ENCODE measurements around the gene FLNB.

Gene FLNB

GRCh38 chr3:58008141-58009025 is at the start of gene FLNB:
FLNB (plus strand) TSS chr3:58008422; CDS start chr3:58008565, 143 bp downstream.
- DNase-seq: peak; percentile 54

GRCh38 chr3:57958642-57959422 is 49.4 kb upstream of the FLNB start:
- DNase-seq: no peak

GRCh38 chr3:57959423-57960173 is 48.6 kb upstream of the FLNB start:
- DNase-seq: no peak

- DNase-seq: no peak
These were observed 48.1 kb upstream of the FLNB start for GRCh38 chr3:57960174-57960505.

GRCh38 chr3:57961177-57961827 is 46.9 kb upstream of the FLNB start:
- DNase-seq: no peak

GRCh38 chr3:57961828-57962447 is 46.3 kb upstream of the FLNB start:
- no peak for DNase-seq

GRCh38 chr3:57962448-57962834 is 45.8 kb upstream of the FLNB start:
- no peak for DNase-seq

- DNase-seq: no peak
These were observed 44.3 kb upstream of the FLNB start for GRCh38 chr3:57963811-57964346.

GRCh38 chr3:57966829-57967228 is 41.4 kb upstream of the FLNB start:
- no peak for DNase-seq

- no peak for DNase-seq
These were observed 40.6 kb upstream of the FLNB start for GRCh38 chr3:57967590-57967989.

GRCh38 chr3:57968501-57968900 is 39.7 kb upstream of the FLNB start:
- DNase-seq: no peak

- DNase-seq: no peak
These were observed 36.2 kb upstream of the FLNB start for GRCh38 chr3:57971975-57972374.

GRCh38 chr3:57972531-57973111 is 35.6 kb upstream of the FLNB start:
- DNase-seq: no peak

- DNase-seq: no peak
These were observed 34.3 kb upstream of the FLNB start for GRCh38 chr3:57973715-57974477.

GRCh38 chr3:57974796-57975388 is 33.3 kb upstream of the FLNB start:
- no peak for DNase-seq

GRCh38 chr3:57977818-57978235 is 30.4 kb upstream of the FLNB start:
- no peak for DNase-seq

- no peak for DNase-seq
These were observed 29.9 kb upstream of the FLNB start for GRCh38 chr3:57978316-57978715.

GRCh38 chr3:57980416-57980815 is 27.8 kb upstream of the FLNB start:
- no peak for DNase-seq

- no peak for DNase-seq
These were observed 26.6 kb upstream of the FLNB start for GRCh38 chr3:57981483-57982087.
